Measurements from ENCODE around the gene GRHPR.

The GRHPR gene

GRCh38 chr9:37486256-37486615 is 63.7 kb downstream of the GRHPR start:
- peak in 2 of 6 experiments; percentile 15 to 21 for DNase-seq

Data from stimulated activated naive CD4-positive, alpha-beta T cell (primary cell).